ENCODE data around the gene CCL4.
A peak's percentile ranks its signal among the peaks of the same experiment; 100 is the strongest.
"Not testable (repeated sequence)": the region's sequence is repeated elsewhere in the genome, so short reads cannot be mapped to it uniquely, and the experiment has no call there.

The CCL4 gene

DNA sequence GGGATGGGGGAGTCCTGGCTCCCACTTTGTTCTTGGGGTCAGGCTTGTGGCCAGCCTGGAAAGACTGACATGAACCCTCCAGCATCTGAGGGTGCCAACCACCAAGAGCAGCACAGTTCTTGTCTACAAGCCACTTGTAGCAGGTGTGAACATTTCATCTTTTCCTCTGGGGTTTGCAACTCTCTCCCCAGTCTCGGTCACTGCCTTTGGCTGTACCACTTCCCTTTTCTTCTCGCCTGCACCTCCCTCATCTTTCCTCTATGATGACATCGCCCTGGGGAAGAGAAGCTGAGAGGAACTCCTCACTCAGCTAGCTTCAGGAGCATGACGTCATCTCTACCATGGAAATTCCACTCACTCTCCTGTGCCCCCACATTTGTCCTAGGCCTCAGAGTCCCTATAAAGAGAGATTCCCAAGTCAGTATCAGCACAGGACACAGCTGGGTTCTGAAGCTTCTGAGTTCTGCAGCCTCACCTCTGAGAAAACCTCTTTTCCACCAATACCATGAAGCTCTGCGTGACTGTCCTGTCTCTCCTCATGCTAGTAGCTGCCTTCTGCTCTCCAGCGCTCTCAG lies at the start of gene CCL4:
Gene CCL4 (plus strand): TSS at position 427 of the 575 bp plus-strand sequence. CDS start 79 bp downstream, at position 506.
- DNase-seq (ENCODE audit: low spot score): peak; percentile 47

DNA sequence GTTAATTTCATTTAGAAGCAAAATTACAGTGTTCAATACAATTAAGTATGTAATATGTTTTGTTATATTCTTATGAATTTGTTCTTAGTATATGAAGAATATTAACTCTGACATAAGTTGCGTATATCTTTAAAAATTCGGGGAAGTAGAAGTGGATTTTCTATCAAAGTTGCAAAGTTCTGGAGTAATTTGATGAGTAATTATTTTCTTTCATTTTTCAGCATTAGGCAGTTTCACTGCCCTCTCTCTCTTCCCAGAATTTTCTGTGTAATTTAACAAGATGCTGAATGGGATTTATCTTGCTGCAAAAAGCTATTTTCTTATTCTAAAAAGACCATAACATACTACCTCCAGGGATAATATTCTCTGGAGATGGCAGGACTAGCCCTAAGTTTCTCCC lies 48.5 kb upstream of the CCL4 start:
- no peak for DNase-seq (ENCODE audit: low spot score)

GRCh38 chr17:36055921-36056520 lies 47.6 kb upstream of the CCL4 start:
- no peak for DNase-seq (ENCODE audit: low spot score)

GRCh38 chr17:36057911-36058310 lies 45.7 kb upstream of the CCL4 start:
- no peak for DNase-seq (ENCODE audit: low spot score)

GRCh38 chr17:36059406-36059805 lies 44.2 kb upstream of the CCL4 start:
- no peak for DNase-seq (ENCODE audit: low spot score)

DNA sequence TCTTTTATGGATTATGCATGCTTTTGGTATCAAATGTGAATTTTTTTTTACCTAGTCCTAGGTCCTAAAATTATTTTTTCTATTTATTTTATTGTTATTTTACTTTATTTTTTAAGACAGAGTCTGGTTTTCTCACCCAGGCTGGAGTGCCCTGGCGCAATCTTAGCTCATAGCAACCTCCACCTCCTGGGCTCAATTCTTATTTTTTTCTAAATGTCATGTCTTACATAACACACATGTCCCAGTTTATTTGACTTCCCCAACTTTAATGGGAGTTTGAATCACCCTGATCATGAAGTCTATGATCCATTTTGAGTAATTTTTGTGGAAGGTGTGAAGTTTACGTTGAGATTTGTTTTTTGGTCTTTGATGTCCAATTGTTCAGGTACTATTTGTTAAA lies 42.8 kb upstream of the CCL4 start:
- DNase-seq (ENCODE audit: low spot score): no peak

- no peak for DNase-seq (ENCODE audit: low spot score)
Measured at GRCh38 chr17:36063786-36064541, 39.7 kb upstream of the CCL4 start, which contains the start of gene CCL18. CCL18 (plus strand) TSS chr17:36064272; CDS start chr17:36064343, 71 bp downstream.

DNA sequence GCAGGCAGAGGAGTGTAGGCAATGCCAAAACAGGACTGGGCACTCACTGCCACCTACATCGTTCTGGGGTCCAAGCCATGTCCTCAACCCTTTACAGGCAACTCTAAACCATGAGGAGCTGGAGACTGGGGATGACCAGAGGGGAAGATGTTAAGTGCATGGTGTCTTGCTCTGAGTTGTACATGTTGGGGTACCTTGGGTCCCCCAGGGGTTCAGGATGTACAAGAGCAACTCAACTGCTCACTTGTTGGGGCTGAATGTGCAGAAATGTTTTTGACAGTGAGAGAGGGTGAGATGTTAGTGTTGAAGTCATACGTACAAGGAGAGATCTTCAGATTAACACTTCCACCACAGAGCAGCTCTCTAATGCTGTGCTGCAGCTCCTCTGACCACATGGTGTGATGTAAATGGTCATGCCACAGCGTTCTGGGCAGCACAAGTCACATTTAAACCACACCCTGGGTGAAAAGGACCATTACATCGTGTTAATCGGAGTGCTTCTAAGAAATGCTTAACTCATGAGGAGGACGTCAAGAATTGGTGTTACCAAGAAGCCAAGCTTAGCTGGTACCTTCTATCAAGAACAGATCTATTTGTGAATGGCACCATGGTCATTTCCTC lies 37.2 kb upstream of the CCL4 start:
- DNase-seq (ENCODE audit: low spot score): peak; percentile 75

- DNase-seq (ENCODE audit: low spot score): no peak
Measured at GRCh38 chr17:36068524-36068923, 35.1 kb upstream of the CCL4 start.

DNA sequence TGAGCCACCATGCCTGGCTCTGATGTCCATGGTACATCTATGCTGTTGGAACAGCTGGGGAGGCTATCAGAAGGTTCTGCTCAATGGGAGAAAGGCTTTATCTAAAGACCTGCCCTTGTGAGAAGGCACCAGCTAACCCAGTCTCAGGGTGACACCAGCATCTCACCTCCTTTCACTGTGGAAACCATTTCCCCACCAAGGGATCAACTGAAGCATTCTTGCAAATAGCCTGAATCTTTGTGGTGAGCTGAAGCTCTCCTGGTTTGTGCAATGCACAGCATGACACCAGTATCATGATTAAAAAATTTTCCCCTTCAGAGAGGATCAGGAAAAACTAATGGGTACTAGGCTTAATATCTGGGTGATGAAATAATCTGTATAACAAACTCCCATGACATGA lies 34.5 kb upstream of the CCL4 start:
- DNase-seq (ENCODE audit: low spot score): no peak

DNA sequence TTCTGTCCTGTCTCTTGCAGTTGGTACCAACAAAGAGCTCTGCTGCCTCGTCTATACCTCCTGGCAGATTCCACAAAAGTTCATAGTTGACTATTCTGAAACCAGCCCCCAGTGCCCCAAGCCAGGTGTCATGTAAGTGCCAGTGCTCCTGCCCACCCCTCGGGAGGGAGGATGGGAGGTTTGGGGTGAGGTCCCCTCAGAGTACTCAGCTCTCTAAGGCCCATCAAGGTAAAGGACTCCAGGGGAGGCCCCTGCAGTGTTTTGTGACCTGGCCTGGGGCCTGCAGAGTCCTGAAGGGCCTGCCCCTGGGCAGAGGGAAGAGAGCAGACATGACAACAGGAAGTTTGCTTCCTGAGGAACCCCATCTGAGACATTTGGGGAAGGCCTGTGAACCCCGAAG lies 33.2 kb upstream of the CCL4 start:
- no peak for DNase-seq (ENCODE audit: low spot score)

- DNase-seq (ENCODE audit: low spot score): no peak
Measured at GRCh38 chr17:36071751-36072150, 31.9 kb upstream of the CCL4 start.

DNA sequence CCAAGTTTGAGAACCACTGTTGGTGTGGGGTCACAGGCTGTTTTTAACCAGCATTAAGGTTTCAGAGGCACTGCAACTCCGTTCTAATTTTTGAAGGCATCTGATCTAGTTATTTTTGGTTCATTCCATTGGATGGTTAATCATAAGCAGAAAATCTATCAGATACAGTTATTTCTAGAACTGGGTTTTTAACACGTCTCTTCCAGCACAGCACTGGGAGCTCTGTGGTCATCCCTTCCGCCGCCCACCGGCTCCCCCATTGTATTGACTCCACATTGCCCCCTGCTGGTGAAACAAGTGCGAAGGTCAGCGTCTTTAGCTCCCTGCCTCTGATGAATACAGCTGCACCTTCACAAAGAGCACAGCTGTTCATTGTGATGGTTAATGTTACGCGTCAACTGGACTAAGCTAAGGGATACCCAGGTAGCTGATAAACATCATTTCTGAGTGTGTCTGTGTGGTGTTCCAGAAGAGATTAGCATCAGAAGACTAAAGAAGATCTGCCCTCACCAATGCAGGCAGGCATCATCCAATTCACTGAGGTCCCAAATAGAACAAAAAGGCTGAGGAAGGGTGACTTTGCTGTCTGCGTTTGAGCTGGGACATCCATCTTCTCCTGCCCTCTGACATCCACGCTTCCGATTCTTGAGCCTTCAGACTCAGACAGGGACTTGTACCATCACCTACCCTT lies 31.1 kb upstream of the CCL4 start:
- DNase-seq (ENCODE audit: low spot score): peak; percentile 77

- DNase-seq (ENCODE audit: low spot score): no peak
Measured at GRCh38 chr17:36074365-36074764, 29.3 kb upstream of the CCL4 start.

DNA sequence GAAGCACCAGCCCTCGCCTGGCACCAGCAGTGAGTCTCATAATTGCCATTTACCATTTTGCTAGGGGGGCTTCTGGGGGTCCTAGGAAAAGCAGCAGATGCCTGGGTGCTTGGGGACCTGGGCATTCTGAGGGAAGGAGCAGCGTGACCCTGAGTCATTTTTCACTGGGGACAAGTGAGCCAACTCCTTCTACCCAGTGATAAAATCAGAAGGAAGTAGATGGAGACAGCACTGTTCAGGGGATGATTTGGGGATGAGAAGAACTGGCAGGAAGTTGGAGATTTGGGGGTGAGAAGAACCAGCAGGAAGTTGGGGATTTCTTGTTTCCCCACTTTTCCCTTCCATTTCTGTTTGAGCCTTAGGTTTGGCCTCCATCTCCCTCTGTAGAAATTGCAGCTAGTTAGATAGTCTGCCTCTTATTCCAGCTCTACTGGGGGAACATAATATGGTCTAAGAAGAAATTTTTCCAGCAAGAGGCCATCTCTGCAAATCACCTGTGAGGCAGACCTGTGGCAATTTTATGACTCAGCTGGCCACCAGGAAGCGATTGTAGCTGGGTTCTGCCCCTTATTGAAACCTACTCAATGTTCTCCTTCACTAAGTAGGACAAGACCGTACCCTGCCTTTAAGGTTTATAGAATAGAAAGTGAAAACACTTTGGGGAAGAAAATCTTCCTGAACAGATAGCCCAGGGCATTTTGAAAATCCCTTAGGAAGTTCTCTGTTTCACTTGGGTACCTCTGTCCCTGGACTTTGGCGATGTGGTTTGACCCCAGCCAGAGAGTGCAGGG lies 21.8 kb upstream of the CCL4 start:
- not testable (repeated sequence) for DNase-seq (ENCODE audit: low spot score)

DNA sequence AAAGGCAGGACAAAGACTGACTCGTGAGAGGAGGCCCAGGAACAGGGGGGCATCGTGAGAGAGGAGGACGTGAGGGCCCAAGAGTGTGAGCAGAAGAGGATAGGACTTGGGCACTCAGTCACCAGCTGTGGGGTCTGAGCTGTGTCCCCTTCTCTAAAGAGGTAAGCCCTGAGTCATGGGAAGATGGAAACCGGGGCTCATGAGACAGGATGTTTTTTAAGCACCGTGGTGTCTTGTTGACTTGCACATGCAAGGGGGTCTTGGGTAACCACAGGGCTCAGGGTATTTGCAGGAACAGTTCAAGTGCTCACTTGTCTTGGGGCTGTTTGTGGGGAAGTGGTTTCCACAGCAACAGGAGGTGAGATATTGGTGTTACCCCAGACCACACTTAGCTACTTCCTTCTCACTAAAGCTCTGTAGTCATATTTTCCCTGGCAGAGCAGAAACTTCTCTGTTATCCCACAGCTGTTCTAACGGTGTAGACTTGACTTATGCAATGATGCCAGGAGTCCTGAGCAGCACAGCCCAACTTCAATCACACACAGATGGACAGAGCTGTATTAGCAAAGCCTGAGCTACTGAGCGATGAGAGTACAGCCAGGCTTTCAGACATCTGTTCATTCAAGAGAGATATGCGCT lies 21.0 kb upstream of the CCL4 start:
- DNase-seq (ENCODE audit: low spot score): peak; percentile 81

- DNase-seq (ENCODE audit: low spot score): not testable (repeated sequence)
Measured at GRCh38 chr17:36083691-36084090, 19.9 kb upstream of the CCL4 start.

- DNase-seq (ENCODE audit: low spot score): no peak
Measured at GRCh38 chr17:36085765-36086164, 17.9 kb upstream of the CCL4 start.

GRCh38 chr17:36086791-36087190 lies 16.8 kb upstream of the CCL4 start:
- no peak for DNase-seq (ENCODE audit: low spot score)

DNA sequence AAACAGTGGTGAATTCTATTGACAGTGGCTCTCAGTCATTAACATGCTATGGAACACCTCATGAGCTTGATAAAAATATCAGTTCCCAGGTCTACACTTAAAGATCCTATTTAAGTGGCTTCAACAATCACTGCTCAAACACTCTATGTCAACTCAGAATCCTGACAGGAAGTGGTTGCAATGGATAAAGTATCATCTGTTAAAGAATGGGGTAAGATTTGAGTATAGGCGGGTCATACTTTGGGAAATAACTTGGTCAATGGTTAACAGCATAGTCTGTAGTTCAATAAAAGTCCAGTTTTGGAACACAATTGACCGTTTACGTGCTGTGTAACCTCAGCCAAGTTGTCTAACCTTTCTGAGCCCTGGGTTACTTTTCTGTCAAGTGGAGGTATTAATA lies 16.2 kb upstream of the CCL4 start:
- DNase-seq (ENCODE audit: low spot score): not testable (repeated sequence)
